Esophagus (tissue), 2 donors: ENCODE measurements around the gene TM2D1. TPM values are rescaled to one million over a fixed set of nuclear protein-coding genes. Genes with fewer than 3 reads are reported as not detected.

Experiments used
- H3K27ac ChIP-seq, 2 donors: one replicate each; pipeline ENCODE4 v1.5.1; 2013; ENCODE audit warnings: low read depth in 2 of 2, mild to moderate bottlenecking in 2 of 2, inconsistent platforms in 1 of 2, low read length in 1 of 2, moderate library complexity in 1 of 2
- H3K27me3 ChIP-seq, 2 donors: one replicate each; pipeline ENCODE4 v1.6.1; 2013; ENCODE audit warnings: low read length in 2 of 2, control low read depth in 1 of 2, mild to moderate bottlenecking in 1 of 2; ENCODE audit not compliant: insufficient read depth in 2 of 2, control insufficient read depth in 1 of 2
- H3K36me3 ChIP-seq, 2 donors: one replicate each; pipeline ENCODE4 v1.6.1; 2013; ENCODE audit warnings: low read length in 1 of 2; ENCODE audit not compliant: control insufficient read depth in 2 of 2, insufficient read depth in 2 of 2
- H3K4me1 ChIP-seq, 2 donors: one replicate each; pipeline ENCODE4 v1.6.1; 2013; ENCODE audit warnings: low read length in 1 of 2; ENCODE audit not compliant: control insufficient read depth in 2 of 2, insufficient read depth in 2 of 2
- H3K4me3 ChIP-seq, 2 donors: one replicate each; pipeline ENCODE4 v1.5.1; 2013; ENCODE audit warnings: low read length in 2 of 2, mild to moderate bottlenecking in 2 of 2, low read depth in 1 of 2, moderate library complexity in 1 of 2
- H3K9me3 ChIP-seq, 2 donors: one replicate each; pipeline ENCODE4 v1.6.1; 2013; ENCODE audit warnings: mild to moderate bottlenecking in 2 of 2, low read depth in 1 of 2, low read length in 1 of 2, moderate library complexity in 1 of 2; ENCODE audit not compliant: control insufficient read depth in 2 of 2, insufficient read depth in 1 of 2
- whole genome bisulfite sequencing, 2 donors: extraction: QIAGEN DNeasy Blood & Tissue Kit; methylation state at CpG; one replicate each; pipeline ENCODE4 v1.1.7; 2013; 5-methylcytosine and 5-hydroxymethylcytosine counted together
- polyA plus RNA-seq, 2 donors: library from polyadenylated mRNA; stranded (reverse); fragments of 200-250 nt; gene quantifications; one replicate each; pipeline ENCODE4 v1.2.3, GENCODE V29; 2013
- donor health status: healthy with polysubstance abuse.
- donor health status: Bipolar disorder and iron deficiency.

TM2D1 gene
- polyA plus RNA-seq, 2 donors = 7.6 to 17.4 TPM

DNA sequence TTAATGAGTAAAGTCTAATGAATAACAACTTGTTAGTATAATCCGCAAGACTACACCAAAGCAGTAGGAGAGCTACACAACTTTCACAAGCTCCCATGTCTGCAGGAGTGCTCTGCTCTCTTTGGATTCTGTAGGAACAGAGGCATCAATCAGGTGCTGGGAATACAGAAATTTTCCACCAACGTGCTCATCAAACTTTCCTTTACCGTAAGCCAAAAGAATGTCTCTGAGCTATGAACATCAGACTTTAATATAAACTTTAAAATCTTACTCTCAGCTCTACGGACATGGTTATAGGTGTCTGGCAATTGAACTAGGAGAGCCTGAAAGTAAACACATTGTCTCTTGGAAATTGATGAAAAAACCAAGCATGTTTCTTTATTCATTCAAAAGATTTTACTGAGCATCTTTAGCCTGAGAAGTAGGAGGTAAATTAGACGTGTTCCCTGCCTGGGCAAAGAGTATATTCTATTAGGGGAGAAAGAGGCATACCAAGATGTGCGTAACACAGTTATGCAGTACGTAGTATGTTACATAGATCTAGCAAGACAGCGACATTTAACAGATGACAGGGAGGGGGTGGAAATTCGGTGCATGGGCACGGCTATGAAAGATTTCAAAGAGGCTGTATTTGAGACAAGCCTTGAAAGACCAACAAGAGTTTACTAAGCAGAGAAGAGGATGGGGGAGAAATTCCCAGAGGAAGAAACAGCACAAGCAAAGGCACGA is 85.2 kb downstream of the TM2D1 start:
- Histone ChIP-seq H3K36me3 (no peaks in the 10 kb centered on the region), H3K27me3 (no peaks in the 10 kb centered on the region), H3K4me1 (peaks cover 0 to 2% of the 10 kb centered on the region in 2 donors), H3K9me3 (no peaks in the 10 kb centered on the region), H3K4me3 (no peak overlapping the region), H3K27ac (peak overlapping the region in 1 of 2 donors; percentile 33)
- WGBS, 2 donors = 84 to 90% methylated on average over 11 of the region's 11 CpGs

DNA sequence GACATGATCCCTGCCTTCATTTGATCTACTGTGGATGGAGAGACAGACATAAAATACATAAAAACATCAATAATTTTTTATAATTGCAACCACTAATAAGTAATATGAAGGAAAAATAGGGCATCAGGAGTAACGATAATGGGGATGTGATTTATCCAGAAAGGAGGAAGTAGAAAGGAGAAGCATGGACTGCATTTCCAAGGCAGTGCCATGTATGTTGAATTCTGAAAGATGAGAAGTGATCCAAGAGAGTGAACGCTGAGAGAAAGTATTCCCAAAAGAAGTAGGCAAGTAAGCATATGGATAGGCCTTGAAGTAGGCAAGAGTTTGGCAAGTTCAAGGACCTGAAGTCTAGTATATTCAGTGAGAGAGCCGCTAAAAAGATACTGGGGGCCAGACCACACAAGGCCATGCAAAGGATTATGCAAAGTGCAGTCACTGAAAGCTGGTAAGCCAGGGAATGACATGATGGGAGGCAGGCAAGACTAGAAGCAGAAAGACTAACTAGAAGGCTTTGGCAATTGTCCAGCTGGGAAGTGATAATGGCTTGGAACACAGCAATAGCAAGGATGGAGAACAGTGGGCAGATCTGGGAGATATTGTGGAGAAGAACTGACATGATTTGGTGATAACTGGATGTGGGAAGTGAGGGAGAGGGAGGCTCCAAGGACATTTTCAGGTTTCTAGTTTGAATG is 85.9 kb downstream of the TM2D1 start:
- peaks cover 0 to 2% of the 10 kb centered on the region in 2 donors for H3K4me1 ChIP-seq
- no peaks in the 10 kb centered on the region for H3K27me3 ChIP-seq
- no peaks in the 10 kb centered on the region for H3K36me3 ChIP-seq
- H3K27ac ChIP-seq = peak overlapping the region; percentile 21 to 33
- no peaks in the 10 kb centered on the region for H3K9me3 ChIP-seq
- WGBS, 2 donors = 81 to 85% methylated on average over 3 of the region's 3 CpGs
- no peak overlapping the region for H3K4me3 ChIP-seq

GRCh38 chr1:61638296-61638695 is 86.6 kb downstream of the TM2D1 start:
- no peaks in the 10 kb centered on the region for H3K9me3 ChIP-seq
- H3K27ac ChIP-seq = no peak overlapping the region
- no peaks in the 10 kb centered on the region for H3K27me3 ChIP-seq
- WGBS, 2 donors = 73 to 79% methylated on average over 2 of the region's 2 CpGs
- no peak overlapping the region for H3K4me3 ChIP-seq
- no peaks in the 10 kb centered on the region for H3K36me3 ChIP-seq
- peaks cover 0 to 2% of the 10 kb centered on the region in 2 donors for H3K4me1 ChIP-seq

DNA sequence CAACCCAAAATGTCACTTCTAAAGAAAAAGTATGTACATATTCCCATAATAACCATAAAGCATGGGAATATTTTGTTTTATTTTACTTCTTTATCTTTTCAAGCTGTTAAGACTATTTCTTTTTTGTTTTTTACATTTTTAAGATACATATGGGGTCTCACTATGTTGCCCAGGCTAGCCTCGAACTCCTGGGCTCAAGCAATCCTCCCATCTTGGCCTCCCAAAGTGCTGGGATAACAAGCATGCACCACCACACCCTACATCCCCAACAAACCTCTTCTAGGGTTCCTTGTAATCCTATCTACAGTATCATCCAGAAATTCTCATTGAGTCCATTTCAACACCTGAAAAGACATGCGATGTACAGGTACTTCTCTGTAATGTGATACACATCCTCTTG is 87.5 kb downstream of the TM2D1 start:
- 93 to 97% methylated on average over 2 of the region's 2 CpGs for WGBS, 2 donors
- Histone ChIP-seq H3K36me3 (no peaks in the 10 kb centered on the region), H3K27ac (no peak overlapping the region), H3K9me3 (no peaks in the 10 kb centered on the region), H3K27me3 (no peaks in the 10 kb centered on the region), H3K4me3 (no peak overlapping the region), H3K4me1 (peaks cover 0 to under 1% of the 10 kb centered on the region in 2 donors)

DNA sequence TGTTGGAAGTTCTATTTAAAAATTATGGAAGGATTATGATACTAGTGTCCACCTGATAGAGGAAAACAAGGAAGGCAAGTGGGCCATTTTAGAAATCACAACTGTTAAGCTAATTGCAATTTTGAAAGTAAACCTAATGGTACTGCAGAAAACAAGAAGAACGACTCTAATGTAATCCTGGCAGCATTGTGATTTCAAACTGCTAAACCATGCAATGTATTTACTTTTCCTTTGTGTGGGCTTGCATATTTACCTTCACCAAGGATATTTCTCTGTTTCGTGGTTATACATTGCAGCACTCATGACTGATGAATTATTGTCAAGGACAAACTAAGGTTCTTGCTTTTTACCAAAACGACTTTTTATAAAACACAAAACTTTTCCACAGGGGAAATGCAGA is 88.1 kb downstream of the TM2D1 start:
- Histone ChIP-seq H3K4me3 (no peak overlapping the region), H3K4me1 (no peaks in the 10 kb centered on the region), H3K36me3 (no peaks in the 10 kb centered on the region), H3K27ac (no peak overlapping the region), H3K9me3 (no peaks in the 10 kb centered on the region), H3K27me3 (no peaks in the 10 kb centered on the region)
- WGBS, 2 donors = 37 to 40% methylated on average over 3 of the region's 3 CpGs

DNA sequence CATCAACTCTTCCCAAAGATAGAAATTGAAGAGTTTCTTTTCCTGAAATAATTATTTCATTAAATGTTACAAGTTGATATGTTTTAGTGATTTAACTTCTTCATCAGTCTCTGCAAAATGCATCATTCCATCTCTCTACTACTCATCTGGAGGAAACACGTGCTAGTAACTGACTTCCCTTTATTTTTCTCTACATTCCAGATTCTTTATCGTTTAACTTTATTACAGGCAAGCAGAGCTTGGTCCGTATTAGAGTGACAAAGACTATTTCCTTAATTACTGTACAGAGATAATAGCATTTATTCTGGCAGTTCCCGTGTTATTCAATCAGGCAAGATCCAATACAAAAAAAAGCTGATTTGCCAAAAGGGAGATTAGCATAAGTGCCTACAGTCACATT is 88.6 kb downstream of the TM2D1 start:
- WGBS, 2 donors = 29 to 42% methylated on average over 4 of the region's 4 CpGs
- H3K4me3 ChIP-seq = no peak overlapping the region
- no peaks in the 10 kb centered on the region for H3K4me1 ChIP-seq
- no peaks in the 10 kb centered on the region for H3K36me3 ChIP-seq
- no peaks in the 10 kb centered on the region for H3K27me3 ChIP-seq
- no peak overlapping the region for H3K27ac ChIP-seq
- no peaks in the 10 kb centered on the region for H3K9me3 ChIP-seq

DNA sequence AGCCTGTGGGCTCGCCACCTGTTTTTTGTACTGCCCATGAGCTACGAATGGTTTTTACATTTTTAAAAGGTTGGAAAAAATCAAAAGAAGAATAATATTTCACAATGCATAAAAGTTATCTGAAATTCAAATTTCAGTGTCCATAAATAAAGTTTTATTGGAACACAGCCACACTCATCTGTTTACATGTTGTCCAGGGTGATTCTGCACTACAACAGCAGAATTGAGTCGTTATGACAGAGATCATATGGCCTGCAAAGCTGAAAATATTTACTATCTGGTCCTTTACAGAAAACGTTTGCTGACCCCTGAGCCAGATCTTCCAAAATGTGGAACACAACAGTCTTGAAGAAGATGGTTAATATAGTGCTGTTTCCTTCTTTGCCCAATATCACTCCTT is 89.4 kb downstream of the TM2D1 start:
- Histone ChIP-seq H3K4me1 (no peaks in the 10 kb centered on the region), H3K4me3 (no peak overlapping the region), H3K9me3 (no peaks in the 10 kb centered on the region), H3K27ac (no peak overlapping the region), H3K27me3 (no peaks in the 10 kb centered on the region), H3K36me3 (no peaks in the 10 kb centered on the region)
- WGBS, 2 donors = 66 to 72% methylated on average over 4 of the region's 4 CpGs

- Histone ChIP-seq H3K27ac (no peak overlapping the region), H3K27me3 (no peaks in the 10 kb centered on the region), H3K9me3 (no peaks in the 10 kb centered on the region), H3K36me3 (no peaks in the 10 kb centered on the region), H3K4me1 (no peaks in the 10 kb centered on the region), H3K4me3 (no peak overlapping the region)
- WGBS, 2 donors = 86 to 96% methylated on average over 1 of the region's 1 CpG
Observed at GRCh38 chr1:61631436-61631835, 93.5 kb downstream of the TM2D1 start.
